ENCODE results near the gene MCHR1.

GRCh38 chr22:40661671-40662070 lies 17.6 kb upstream of the MCHR1 start:
- TF ChIP-seq, protein P1, sequence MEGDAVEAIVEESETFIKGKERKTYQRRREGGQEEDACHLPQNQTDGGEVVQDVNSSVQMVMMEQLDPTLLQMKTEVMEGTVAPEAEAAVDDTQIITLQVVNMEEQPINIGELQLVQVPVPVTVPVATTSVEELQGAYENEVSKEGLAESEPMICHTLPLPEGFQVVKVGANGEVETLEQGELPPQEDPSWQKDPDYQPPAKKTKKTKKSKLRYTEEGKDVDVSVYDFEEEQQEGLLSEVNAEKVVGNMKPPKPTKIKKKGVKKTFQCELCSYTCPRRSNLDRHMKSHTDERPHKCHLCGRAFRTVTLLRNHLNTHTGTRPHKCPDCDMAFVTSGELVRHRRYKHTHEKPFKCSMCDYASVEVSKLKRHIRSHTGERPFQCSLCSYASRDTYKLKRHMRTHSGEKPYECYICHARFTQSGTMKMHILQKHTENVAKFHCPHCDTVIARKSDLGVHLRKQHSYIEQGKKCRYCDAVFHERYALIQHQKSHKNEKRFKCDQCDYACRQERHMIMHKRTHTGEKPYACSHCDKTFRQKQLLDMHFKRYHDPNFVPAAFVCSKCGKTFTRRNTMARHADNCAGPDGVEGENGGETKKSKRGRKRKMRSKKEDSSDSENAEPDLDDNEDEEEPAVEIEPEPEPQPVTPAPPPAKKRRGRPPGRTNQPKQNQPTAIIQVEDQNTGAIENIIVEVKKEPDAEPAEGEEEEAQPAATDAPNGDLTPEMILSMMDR (optimal IDR thresholded peaks at IDR 0.05 in 1 of 3, IDR thresholded peaks at IDR 0.05 in 1 of 3, conservative IDR thresholded peaks at IDR 0.05 in 1 of 3; ENCODE audit: extremely low read depth in 1 of 3, insufficient read depth in 2 of 3, low read length in 3 of 3) = no peak
- no peak for TF ChIP-seq EZH2 (IDR thresholded peaks at IDR 0.05; ENCODE audit: low read length)

Measured in keratinocyte (primary cell).